Left ventricle myocardium inferior (tissue), 1 donor: ENCODE results near the gene RRAGD. TPM values are rescaled to one million over a fixed set of nuclear protein-coding genes. Genes with fewer than 3 reads are reported as not detected.

ENCODE experiments used
- DNase-seq: peaks from one replicate; pipeline ENCODE4 v3.0.0-alpha.2; 2020
- H3K27ac ChIP-seq: fragments of 200-600 bp; replicated peaks from 2 replicates; pipeline ENCODE4 v1.8.0; 2021
- H3K27me3 ChIP-seq: fragments of 200-600 bp; 2 replicates; pipeline ENCODE4 v1.8.0; 2021; ENCODE audit warnings: low read depth
- H3K36me3 ChIP-seq: fragments of 200-600 bp; 2 replicates; pipeline ENCODE4 v1.8.0; 2021
- H3K4me1 ChIP-seq: fragments of 200-600 bp; 2 replicates; pipeline ENCODE4 v1.8.0; 2021
- H3K4me3 ChIP-seq: fragments of 200-600 bp; 2 replicates; pipeline ENCODE4 v1.8.0; 2021; ENCODE audit warnings: mild to moderate bottlenecking, moderate library complexity
- H3K9me3 ChIP-seq: fragments of 200-600 bp; replicated peaks from 2 replicates; pipeline ENCODE4 v1.8.0; 2021
- CTCF ChIP-seq: fragments of 200-600 bp; IDR thresholded peaks from 2 replicates; pipeline ENCODE4 v1.8.0; 2021; ENCODE audit warnings: antibody characterized with exemption, mild to moderate bottlenecking, borderline replicate concordance
- intact Hi-C: fragments of 100-400 bp; cut with micrococcal nuclease; formaldehyde crosslinking; loops from one replicate; pipeline ENCODE4 v1.11.0; 2022
- total RNA-seq: library from RNA; stranded (reverse); fragmentation: NEBNext Ultra II Directional; extraction: Animal tissue kit (Norgen Biotek cat#: 25700); gene quantifications from one replicate; pipeline ENCODE4 v1.2.1, GENCODE V29; 2021
- donor health status: DM: no; HTN: yes; CAD: no; lungs with severe emphysema.

RRAGD gene
- total RNA-seq, 1 donor from 2014 or later, result 123 TPM

- Histone ChIP-seq H3K27ac (peak overlapping the region; percentile 91), H3K27me3 (peaks cover 8% of the 10 kb centered on the region), H3K9me3 (no peaks in the 10 kb centered on the region), H3K36me3 (no peaks in the 10 kb centered on the region), H3K4me1 (peaks cover 65% of the 10 kb centered on the region), H3K4me3 (peak overlapping the region; percentile 88)
- no peak for TF ChIP-seq CTCF
- DNase-seq, result peak; percentile 44
- intact Hi-C loops, result no loop called here
Measured at GRCh38 chr6:89411145-89412070, 665 bp downstream of the RRAGD start.

GRCh38 chr6:89410788-89411144 lies 1.3 kb downstream of the RRAGD start:
- Histone ChIP-seq H3K4me1 (peaks cover 72% of the 10 kb centered on the region), H3K4me3 (peak overlapping the region; percentile 88), H3K27ac (peak overlapping the region; percentile 91), H3K9me3 (no peaks in the 10 kb centered on the region), H3K36me3 (no peaks in the 10 kb centered on the region), H3K27me3 (peaks cover 8% of the 10 kb centered on the region)
- intact Hi-C loops, result no loop called here
- DNase-seq, result no peak
- TF ChIP-seq CTCF, result no peak

GRCh38 chr6:89410231-89410761 lies 1.8 kb downstream of the RRAGD start:
- peak overlapping the region; percentile 88 for H3K4me3 ChIP-seq
- no peaks in the 10 kb centered on the region for H3K9me3 ChIP-seq
- no peak for TF ChIP-seq CTCF
- peaks cover 76% of the 10 kb centered on the region for H3K4me1 ChIP-seq
- H3K27me3 ChIP-seq, result peaks cover 8% of the 10 kb centered on the region
- intact Hi-C loops, result no loop called here
- no peaks in the 10 kb centered on the region for H3K36me3 ChIP-seq
- no peak for DNase-seq
- H3K27ac ChIP-seq, result peak overlapping the region; percentile 91

- H3K4me3 ChIP-seq, result peak overlapping the region; percentile 88
- no peaks in the 10 kb centered on the region for H3K9me3 ChIP-seq
- peak; percentile 20 for DNase-seq
- peaks cover 79% of the 10 kb centered on the region for H3K4me1 ChIP-seq
- H3K27ac ChIP-seq, result peak overlapping the region; percentile 91
- peaks cover 5% of the 10 kb centered on the region for H3K27me3 ChIP-seq
- no peak for TF ChIP-seq CTCF
- no peaks in the 10 kb centered on the region for H3K36me3 ChIP-seq
- intact Hi-C loops, result no loop called here
Measured at GRCh38 chr6:89409461-89410035, 2.5 kb downstream of the RRAGD start.

- peak overlapping the region; percentile 28 for H3K4me3 ChIP-seq
- DNase-seq, result no peak
- intact Hi-C loops, result no loop called here
- H3K4me1 ChIP-seq, result peaks cover 71% of the 10 kb centered on the region
- TF ChIP-seq CTCF, result no peak
- no peaks in the 10 kb centered on the region for H3K36me3 ChIP-seq
- H3K9me3 ChIP-seq, result no peaks in the 10 kb centered on the region
- no peak overlapping the region for H3K27ac ChIP-seq
- no peaks in the 10 kb centered on the region for H3K27me3 ChIP-seq
Measured at GRCh38 chr6:89406141-89406540, 5.9 kb downstream of the RRAGD start.
